ENCODE results near the gene INA. TPM values are rescaled to one million over a fixed set of nuclear protein-coding genes. Genes with fewer than 3 reads are reported as not detected.
A peak's percentile ranks its signal among the peaks of the same experiment; 100 is the strongest.
"Not testable (repeated sequence)": the region's sequence is repeated elsewhere in the genome, so short reads cannot be mapped to it uniquely, and the experiment has no call there.

INA gene
- under 1 TPM; 0.13 to 0.65 TPM for total RNA-seq

- H3K36me3 Mint-ChIP-seq (ENCODE audit: low read depth) = peaks cover 7% of the 10 kb centered on the region
- peak; percentile 58 for ATAC-seq (replicated peaks)
Observed at GRCh38 chr10:103276896-103277712, at the start of gene INA. INA (plus strand) TSS chr10:103277138; CDS start chr10:103277212, 74 bp downstream.

GRCh38 chr10:103227416-103227815 is 49.5 kb upstream of the INA start:
- Mint-ChIP-seq H3K9me3 (peaks cover 9% of the 10 kb centered on the region), H3K27me3 (peaks cover 6% of the 10 kb centered on the region), H3K36me3 (ENCODE audit: low read depth) (no peaks in the 10 kb centered on the region), H3K4me3 (no peak overlapping the region), H3K4me1 (no peaks in the 10 kb centered on the region), H3K27ac (no peak overlapping the region)
- no peak for ATAC-seq (replicated peaks)

More at GRCh38 chr10:103276896-103277712, at the start of gene INA:
- no peaks in the 10 kb centered on the region for H3K4me1 Mint-ChIP-seq
- peaks cover 48% of the 10 kb centered on the region for H3K27me3 Mint-ChIP-seq
- no peak within 1 kb of the TSS for H3K27ac Mint-ChIP-seq
- H3K9me3 Mint-ChIP-seq = no peaks in the 10 kb centered on the region
- peak within 1 kb of the TSS; percentile 19 for H3K4me3 Mint-ChIP-seq

GRCh38 chr10:103231047-103231551 is 45.8 kb upstream of the INA start:
- Mint-ChIP-seq H3K4me1 (no peaks in the 10 kb centered on the region), H3K4me3 (no peak overlapping the region), H3K9me3 (no peaks in the 10 kb centered on the region), H3K36me3 (ENCODE audit: low read depth) (no peaks in the 10 kb centered on the region), H3K27me3 (peaks cover 3% of the 10 kb centered on the region), H3K27ac (no peak overlapping the region)
- no peak for ATAC-seq (replicated peaks)

- H3K27ac Mint-ChIP-seq = no peak overlapping the region
- ATAC-seq (replicated peaks) = no peak
- H3K27me3 Mint-ChIP-seq = peaks cover 3% of the 10 kb centered on the region
- no peak overlapping the region for H3K4me3 Mint-ChIP-seq
- no peaks in the 10 kb centered on the region for H3K9me3 Mint-ChIP-seq
- H3K36me3 Mint-ChIP-seq (ENCODE audit: low read depth) = no peaks in the 10 kb centered on the region
- H3K4me1 Mint-ChIP-seq = no peaks in the 10 kb centered on the region
Observed at GRCh38 chr10:103232131-103232673, 44.7 kb upstream of the INA start.

- no peak for ATAC-seq (replicated peaks)
- no peak overlapping the region for H3K27ac Mint-ChIP-seq
- no peaks in the 10 kb centered on the region for H3K36me3 Mint-ChIP-seq (ENCODE audit: low read depth)
- no peak overlapping the region for H3K4me3 Mint-ChIP-seq
- H3K4me1 Mint-ChIP-seq = no peaks in the 10 kb centered on the region
- no peaks in the 10 kb centered on the region for H3K9me3 Mint-ChIP-seq
- H3K27me3 Mint-ChIP-seq = peaks cover 3% of the 10 kb centered on the region
Observed at GRCh38 chr10:103232772-103233488, 44.0 kb upstream of the INA start.

- peaks cover 6% of the 10 kb centered on the region for H3K4me1 Mint-ChIP-seq
- H3K27ac Mint-ChIP-seq = no peak overlapping the region
- H3K4me3 Mint-ChIP-seq = no peak overlapping the region
- ATAC-seq (replicated peaks) = no peak
- no peaks in the 10 kb centered on the region for H3K36me3 Mint-ChIP-seq (ENCODE audit: low read depth)
- peaks cover 3% of the 10 kb centered on the region for H3K27me3 Mint-ChIP-seq
- no peaks in the 10 kb centered on the region for H3K9me3 Mint-ChIP-seq
Observed at GRCh38 chr10:103235775-103236174, 41.2 kb upstream of the INA start.

- Mint-ChIP-seq H3K9me3 (no peaks in the 10 kb centered on the region), H3K27ac (peak overlapping the region; percentile 35), H3K4me1 (peaks cover 6% of the 10 kb centered on the region), H3K36me3 (ENCODE audit: low read depth) (no peaks in the 10 kb centered on the region), H3K27me3 (no peaks in the 10 kb centered on the region), H3K4me3 (no peak overlapping the region)
- ATAC-seq (replicated peaks) = no peak
Observed at GRCh38 chr10:103238506-103239252, 38.3 kb upstream of the INA start.

GRCh38 chr10:103241262-103242011 is 35.5 kb upstream of the INA start:
- Mint-ChIP-seq H3K4me1 (peaks cover 6% of the 10 kb centered on the region), H3K27me3 (peaks cover 6% of the 10 kb centered on the region), H3K4me3 (no peak overlapping the region), H3K27ac (peak overlapping the region; percentile 62), H3K36me3 (ENCODE audit: low read depth) (no peaks in the 10 kb centered on the region), H3K9me3 (no peaks in the 10 kb centered on the region)
- ATAC-seq (replicated peaks) = no peak

- Mint-ChIP-seq H3K9me3 (no peaks in the 10 kb centered on the region), H3K27me3 (peaks cover 6% of the 10 kb centered on the region), H3K27ac (no peak overlapping the region), H3K4me3 (no peak overlapping the region), H3K4me1 (peaks cover 6% of the 10 kb centered on the region), H3K36me3 (ENCODE audit: low read depth) (no peaks in the 10 kb centered on the region)
- peak; percentile 81 for ATAC-seq (replicated peaks)
Observed at GRCh38 chr10:103244666-103245271, 32.2 kb upstream of the INA start.

- H3K9me3 Mint-ChIP-seq; H3K27ac Mint-ChIP-seq; H3K4me1 Mint-ChIP-seq; H3K4me3 Mint-ChIP-seq; ATAC-seq (replicated peaks); H3K27me3 Mint-ChIP-seq; H3K36me3 Mint-ChIP-seq (ENCODE audit: low read depth): not testable (repeated sequence)
Observed at GRCh38 chr10:103245587-103245986, 31.4 kb upstream of the INA start, which contains the start of gene RPEL1. RPEL1 (plus strand) TSS chr10:103245887; CDS start chr10:103245997, 110 bp downstream.

- no peaks in the 10 kb centered on the region for H3K36me3 Mint-ChIP-seq (ENCODE audit: low read depth)
- H3K27me3 Mint-ChIP-seq = peaks cover 6% of the 10 kb centered on the region
- no peak overlapping the region for H3K4me3 Mint-ChIP-seq
- no peak for ATAC-seq (replicated peaks)
- H3K27ac Mint-ChIP-seq = no peak overlapping the region
- peaks cover 3% of the 10 kb centered on the region for H3K9me3 Mint-ChIP-seq
- peaks cover 3% of the 10 kb centered on the region for H3K4me1 Mint-ChIP-seq
Observed at GRCh38 chr10:103246324-103246723, 30.6 kb upstream of the INA start.

GRCh38 chr10:103254113-103254512 is 22.8 kb upstream of the INA start:
- H3K4me3 Mint-ChIP-seq = no peak overlapping the region
- H3K9me3 Mint-ChIP-seq = peaks cover 4% of the 10 kb centered on the region
- ATAC-seq (replicated peaks) = no peak
- peaks cover 5% of the 10 kb centered on the region for H3K4me1 Mint-ChIP-seq
- no peak overlapping the region for H3K27ac Mint-ChIP-seq
- H3K27me3 Mint-ChIP-seq = peaks cover 3% of the 10 kb centered on the region
- no peaks in the 10 kb centered on the region for H3K36me3 Mint-ChIP-seq (ENCODE audit: low read depth)
